HCT116 (cell line): ENCODE data around the gene RFX8. TPM values are rescaled to one million over a fixed set of nuclear protein-coding genes. Genes with fewer than 3 reads are reported as not detected.

Experiments used
- ATAC-seq: fragments of 200-7000 bp; cut with Tn5 transposase; 2 replicates; pipeline ENCODE4 v1.9.1; 2020; ENCODE audit warnings: mild to moderate bottlenecking, moderate library complexity
- BruUV-seq: library from RNA; stranded (reverse); fragments of 400-500 nt; replicated peaks from 2 replicates; lab custom pipeline; 2021; lab: Mats Ljungman, UMichigan
- CTCF ChIA-PET: fragments of 300-600 bp; sonication (Branson Sonifier 250); formaldehyde crosslinking; loops from one replicate; lab custom pipeline; 2021; ENCODE audit warnings: antibody characterized with exemption; lab: Charles Lee
- POLR2A ChIA-PET: fragments of 300-600, 350-600 bp; sonication (Branson Sonifier 250); formaldehyde crosslinking; loops from one replicate; lab custom pipeline; 2021; ENCODE audit warnings: antibody characterized with exemption; lab: Charles Lee
- RAD21 ChIA-PET, 2 experiments: fragments of 300-600 bp; sonication (Branson Sonifier 250); formaldehyde crosslinking; loops; one replicate each; lab custom pipeline; 2023; ENCODE audit warnings: low total read pairs in 2 of 2; ENCODE audit not compliant: uncharacterized antibody in 2 of 2, unreplicated experiment in 2 of 2, low non-redundant PET in 1 of 2; lab: Charles Lee
- DNase-seq: peaks from one replicate; pipeline ENCODE4 v3.0.0-alpha.2; 2010; ENCODE audit warnings: low read depth, low spot score
- H2AFZ ChIP-seq: fragments of 200-600 bp; shearing (Covaris generic), sonication (generic); 2 replicates; pipeline ENCODE4 v1.6.1; 2017; ENCODE audit warnings: low read depth, mixed run types, mixed read lengths, antibody characterized with exemption, low read length; ENCODE audit not compliant: poor library complexity, severe bottlenecking
- H3K27ac ChIP-seq: 2 replicates; pipeline ENCODE4 v1.5.1; 2012; ENCODE audit warnings: low read depth, low read length
- H3K27me3 ChIP-seq: fragments of 200-600 bp; sonication (generic); 2 replicates; pipeline ENCODE4 v1.6.1; 2016; ENCODE audit warnings: mixed run types, low read length, mixed read lengths; ENCODE audit not compliant: insufficient read depth
- H3K36me3 ChIP-seq, 2 experiments: fragments of 200-500 bp in 1 of 2; fragments of 200-600 bp in 1 of 2; sonication (Bioruptor generic) in 1 of 2; sonication (generic) in 1 of 2; 2 replicates each; pipeline versions ENCODE4 v1.5.1 to v1.6.1; 2014 to 2016; ENCODE audit warnings: low read length in 2 of 2, inconsistent platforms in 1 of 2, mixed read lengths in 1 of 2, mixed run types in 1 of 2; ENCODE audit not compliant: insufficient read depth in 2 of 2, control insufficient read depth in 1 of 2
- H3K4me1 ChIP-seq, 2 experiments: fragments of 200-600 bp in 1 of 2; sonication (generic) in 1 of 2; 2 replicates each; pipeline versions ENCODE4 v1.5.1 to v1.6.1; 2012 to 2017; ENCODE audit warnings: low read length in 2 of 2, inconsistent platforms in 1 of 2, mild to moderate bottlenecking in 1 of 2, mixed read lengths in 1 of 2, mixed run types in 1 of 2, moderate library complexity in 1 of 2; ENCODE audit not compliant: insufficient read depth in 2 of 2, control insufficient read depth in 1 of 2
- H3K4me2 ChIP-seq: fragments of 200-600 bp; sonication (generic); 2 replicates; pipeline ENCODE4 v1.6.1; 2017; ENCODE audit warnings: mixed run types, low read length, mixed read lengths
- H3K4me3 ChIP-seq, 2 experiments: fragments of 200-600 bp in 1 of 2; sonication (generic) in 1 of 2; replicated peaks in 1 of 2; 2 replicates each; pipeline ENCODE4 v1.5.1; 2011 to 2016; ENCODE audit warnings: low read length in 2 of 2, control low read depth in 1 of 2, low read depth in 1 of 2, mild to moderate bottlenecking in 1 of 2, mixed read lengths in 1 of 2, mixed run types in 1 of 2
- H3K79me2 ChIP-seq: fragments of 200-600 bp; sonication (generic); 2 replicates; pipeline ENCODE4 v1.6.1; 2017; ENCODE audit warnings: mild to moderate bottlenecking, mixed run types, low read length, moderate library complexity, mixed read lengths; ENCODE audit not compliant: insufficient read depth
- H3K9ac ChIP-seq: fragments of 200-600 bp; sonication (generic); 2 replicates; pipeline ENCODE4 v1.6.1; 2016; ENCODE audit warnings: low read length, mixed read lengths
- H3K9me2 ChIP-seq: fragments of 200-600 bp; sonication (generic), shearing (Covaris generic); 2 replicates; pipeline ENCODE4 v1.6.1; 2017; ENCODE audit warnings: mixed run types, mild to moderate bottlenecking, moderate library complexity; ENCODE audit not compliant: insufficient read depth
- H3K9me3 ChIP-seq, 2 experiments: fragments of 200-500 bp in 1 of 2; fragments of 200-600 bp in 1 of 2; sonication (Bioruptor generic) in 1 of 2; sonication (generic) in 1 of 2; 2 replicates each; pipeline ENCODE4 v1.6.1; 2014 to 2017; ENCODE audit warnings: low read length in 2 of 2, mixed read lengths in 2 of 2, inconsistent platforms in 1 of 2, low read depth in 1 of 2, mild to moderate bottlenecking in 1 of 2, mixed run types in 1 of 2, moderate library complexity in 1 of 2; ENCODE audit not compliant: control insufficient read depth in 1 of 2, insufficient read depth in 1 of 2
- H4K20me1 ChIP-seq: fragments of 200-600 bp; sonication (generic), shearing (Covaris generic); 2 replicates; pipeline ENCODE4 v1.6.1; 2017; ENCODE audit warnings: mixed run types, mild to moderate bottlenecking, moderate library complexity; ENCODE audit not compliant: insufficient read depth
- CBX3 ChIP-seq: IDR thresholded peaks from 2 replicates; pipeline ENCODE4 v1.6.1; 2012; ENCODE audit warnings: low read depth
- EGR1 ChIP-seq: IDR thresholded peaks from 2 replicates; pipeline ENCODE4 v1.6.1; 2012; ENCODE audit warnings: low read depth
- EZH2phosphoT487 ChIP-seq: fragments of 200-600 bp; IDR thresholded peaks from 2 replicates; pipeline ENCODE4 v1.6.1; 2018; ENCODE audit warnings: antibody characterized with exemption, borderline replicate concordance
- JUND ChIP-seq: IDR thresholded peaks from 2 replicates; pipeline ENCODE4 v1.6.1; 2012
- POLR2A ChIP-seq: IDR thresholded peaks from 2 replicates; pipeline ENCODE4 v1.7.0; 2011; ENCODE audit warnings: borderline replicate concordance; ENCODE audit not compliant: insufficient read depth, insufficient read length; ENCODE audit errors: extremely low read depth
- POLR2AphosphoS5 ChIP-seq: IDR thresholded peaks from 2 replicates; pipeline ENCODE4 v1.6.1; 2011; ENCODE audit warnings: mild to moderate bottlenecking, low read depth, low read length, moderate library complexity
- RAD21 ChIP-seq: IDR thresholded peaks from 2 replicates; pipeline ENCODE4 v1.6.1; 2012; ENCODE audit warnings: low read depth, mild to moderate bottlenecking
- REST ChIP-seq: IDR thresholded peaks from 2 replicates; pipeline ENCODE4 v1.6.1; 2012; ENCODE audit warnings: low read depth
- SIN3A ChIP-seq: IDR thresholded peaks from 2 replicates; pipeline ENCODE4 v1.6.1; 2012; ENCODE audit warnings: low read depth
- ZFX ChIP-seq: fragments of 450-650 bp; IDR thresholded peaks from 2 replicates; pipeline ENCODE4 v1.6.1; 2017
- ZNF274 ChIP-seq: fragments of 200-500 bp; sonication (Bioruptor generic); IDR thresholded peaks from 2 replicates; pipeline ENCODE4 v1.6.1; 2014; ENCODE audit warnings: mild to moderate bottlenecking, low read depth, low read length, inconsistent platforms
- intact Hi-C: fragments of 100-400 bp; cut with micrococcal nuclease; formaldehyde crosslinking; loops from 2 replicates; pipeline ENCODE4 v1.10.0; 2022
- total RNA-seq: library from RNA; stranded (reverse); gene quantifications from one replicate; pipeline ENCODE4 v1.2.1, GENCODE V29; 2021; ENCODE audit not compliant: unreplicated experiment
- TF ChIP-seq, protein P1 (sequence below): IDR thresholded peaks from 2 replicates; pipeline ENCODE4 v1.6.1; 2012
- TF ChIP-seq, protein P2 (sequence below), 3 experiments: fragments of 200-600 bp in 1 of 3; sonication (generic) in 1 of 3; IDR thresholded peaks in 2 of 3; conservative IDR thresholded peaks in 1 of 3; 2 replicates each; pipeline ENCODE4 v1.5.1; 2012 to 2017; ENCODE audit warnings: low read depth in 2 of 3, low read length in 2 of 3, antibody characterized with exemption in 1 of 3, borderline replicate concordance in 1 of 3, control low read depth in 1 of 3, mild to moderate bottlenecking in 1 of 3, mixed read lengths in 1 of 3, mixed run types in 1 of 3, moderate library complexity in 1 of 3; ENCODE audit not compliant: insufficient read depth in 1 of 3

RFX8 gene
- total RNA-seq, 1 experiment from 2014 or later: not detected

- Histone ChIP-seq H3K27me3 (no peaks in the 10 kb centered on the region), H3K4me2 (no peak overlapping the region), H4K20me1 (no peaks in the 10 kb centered on the region), H3K27ac (no peak overlapping the region), H2AFZ (no peak overlapping the region), H3K4me1 (no peaks in the 10 kb centered on the region), H3K36me3 (no peaks in the 10 kb centered on the region), H3K4me3 (no peak overlapping the region), H3K9ac (no peak overlapping the region), H3K9me3 (no peaks in the 10 kb centered on the region), H3K9me2 (no peaks in the 10 kb centered on the region), H3K79me2 (no peaks in the 10 kb centered on the region)
- DNase-seq (no peak), ATAC-seq (no peak)
- intact Hi-C loops: no loop called here
- TF ChIP-seq, protein P1, sequence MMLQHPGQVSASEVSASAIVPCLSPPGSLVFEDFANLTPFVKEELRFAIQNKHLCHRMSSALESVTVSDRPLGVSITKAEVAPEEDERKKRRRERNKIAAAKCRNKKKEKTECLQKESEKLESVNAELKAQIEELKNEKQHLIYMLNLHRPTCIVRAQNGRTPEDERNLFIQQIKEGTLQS: no peak
- TF ChIP-seq POLR2AphosphoS5 (no peak), ZFX (no peak), EZH2phosphoT487 (no peak), POLR2A (no peak), REST (no peak), RAD21 (no peak), CBX3 (no peak), EGR1 (no peak), SIN3A (no peak), ZNF274 (no peak), JUND (no peak)
- TF ChIP-seq, protein P2, sequence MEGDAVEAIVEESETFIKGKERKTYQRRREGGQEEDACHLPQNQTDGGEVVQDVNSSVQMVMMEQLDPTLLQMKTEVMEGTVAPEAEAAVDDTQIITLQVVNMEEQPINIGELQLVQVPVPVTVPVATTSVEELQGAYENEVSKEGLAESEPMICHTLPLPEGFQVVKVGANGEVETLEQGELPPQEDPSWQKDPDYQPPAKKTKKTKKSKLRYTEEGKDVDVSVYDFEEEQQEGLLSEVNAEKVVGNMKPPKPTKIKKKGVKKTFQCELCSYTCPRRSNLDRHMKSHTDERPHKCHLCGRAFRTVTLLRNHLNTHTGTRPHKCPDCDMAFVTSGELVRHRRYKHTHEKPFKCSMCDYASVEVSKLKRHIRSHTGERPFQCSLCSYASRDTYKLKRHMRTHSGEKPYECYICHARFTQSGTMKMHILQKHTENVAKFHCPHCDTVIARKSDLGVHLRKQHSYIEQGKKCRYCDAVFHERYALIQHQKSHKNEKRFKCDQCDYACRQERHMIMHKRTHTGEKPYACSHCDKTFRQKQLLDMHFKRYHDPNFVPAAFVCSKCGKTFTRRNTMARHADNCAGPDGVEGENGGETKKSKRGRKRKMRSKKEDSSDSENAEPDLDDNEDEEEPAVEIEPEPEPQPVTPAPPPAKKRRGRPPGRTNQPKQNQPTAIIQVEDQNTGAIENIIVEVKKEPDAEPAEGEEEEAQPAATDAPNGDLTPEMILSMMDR (IDR thresholded peaks at IDR 0.05 in 2 of 3, conservative IDR thresholded peaks at IDR 0.05 in 1 of 3; ENCODE audit: borderline replicate concordance in 1 of 3, insufficient read depth in 1 of 3, low read depth in 2 of 3, low read length in 2 of 3): no peak
- RAD21 ChIA-PET: no interaction called here
- CTCF ChIA-PET: no interaction called here
- POLR2A ChIA-PET: no interaction called here
- BruUV-seq: no TSS peak
These were observed 25.3 kb upstream of the RFX8 start for GRCh38 chr2:101500180-101500579.
